HG03342 (cell line): ENCODE data around the gene C4orf50.

Experiments
- ATAC-seq: cut with Tn5 transposase; IDR thresholded peaks from one replicate; pipeline ENCODE4 v1.9.1; 2021; ENCODE audit warnings: mild to moderate bottlenecking, moderate library complexity; ENCODE audit not compliant: unreplicated experiment

C4orf50 gene

DNA sequence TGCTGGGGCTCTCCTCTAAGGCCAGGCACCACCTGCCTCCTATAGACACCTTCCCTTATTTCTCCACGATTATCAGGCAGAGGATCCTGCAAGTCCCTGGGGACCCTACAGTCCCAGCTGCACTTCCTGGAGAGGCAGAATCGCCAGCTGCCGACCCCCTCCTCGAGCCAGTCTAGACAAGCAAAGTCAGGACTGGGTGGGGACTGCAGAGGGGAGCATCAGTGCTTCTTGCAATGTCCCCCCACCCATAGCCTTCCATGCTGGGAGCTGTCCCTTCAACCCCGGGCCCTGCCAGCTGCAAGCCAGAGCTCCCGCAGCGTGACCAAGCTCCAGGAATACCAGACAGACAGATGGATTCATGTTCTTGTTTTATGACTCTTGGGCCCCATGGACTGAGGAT lies 124.0 kb downstream of the C4orf50 start:
- ATAC-seq: no peak

- no peak for ATAC-seq
Observed at GRCh38 chr4:5893591-5893990, 124.6 kb downstream of the C4orf50 start.

DNA sequence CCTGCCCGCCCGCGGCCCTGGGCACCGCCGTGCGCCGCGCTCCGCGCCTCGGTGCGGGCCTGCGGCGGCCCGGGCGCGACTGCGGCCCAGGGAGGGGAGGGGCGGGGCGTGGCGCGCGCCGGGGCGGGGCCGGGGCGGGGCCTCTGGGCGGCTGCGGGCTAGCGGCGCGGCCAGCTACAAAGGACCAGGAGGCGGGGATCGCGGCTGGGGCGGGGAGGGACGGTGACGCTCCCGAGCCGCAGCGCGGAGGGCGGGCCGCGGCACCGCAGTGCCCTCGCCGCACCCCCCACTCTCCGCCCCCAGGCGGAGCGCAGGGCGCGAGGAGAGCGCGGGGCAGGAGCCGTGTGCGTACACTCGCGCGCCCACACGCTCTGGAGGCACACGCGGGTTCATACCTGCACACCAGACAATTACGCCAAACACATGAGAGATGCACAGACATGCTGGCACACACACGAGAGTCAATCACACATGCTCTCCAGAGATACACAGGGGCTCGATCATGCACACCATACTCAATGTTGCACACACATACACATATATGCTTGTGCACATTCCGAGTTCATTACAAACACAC lies 125.1 kb downstream of the C4orf50 start, which contains the start of gene CRMP1:
Gene CRMP1, minus strand, starts transcription at position 83 of the 577 bp plus-strand sequence. CDS start 117 bp downstream, outside the sequence.
- no peak for ATAC-seq

DNA sequence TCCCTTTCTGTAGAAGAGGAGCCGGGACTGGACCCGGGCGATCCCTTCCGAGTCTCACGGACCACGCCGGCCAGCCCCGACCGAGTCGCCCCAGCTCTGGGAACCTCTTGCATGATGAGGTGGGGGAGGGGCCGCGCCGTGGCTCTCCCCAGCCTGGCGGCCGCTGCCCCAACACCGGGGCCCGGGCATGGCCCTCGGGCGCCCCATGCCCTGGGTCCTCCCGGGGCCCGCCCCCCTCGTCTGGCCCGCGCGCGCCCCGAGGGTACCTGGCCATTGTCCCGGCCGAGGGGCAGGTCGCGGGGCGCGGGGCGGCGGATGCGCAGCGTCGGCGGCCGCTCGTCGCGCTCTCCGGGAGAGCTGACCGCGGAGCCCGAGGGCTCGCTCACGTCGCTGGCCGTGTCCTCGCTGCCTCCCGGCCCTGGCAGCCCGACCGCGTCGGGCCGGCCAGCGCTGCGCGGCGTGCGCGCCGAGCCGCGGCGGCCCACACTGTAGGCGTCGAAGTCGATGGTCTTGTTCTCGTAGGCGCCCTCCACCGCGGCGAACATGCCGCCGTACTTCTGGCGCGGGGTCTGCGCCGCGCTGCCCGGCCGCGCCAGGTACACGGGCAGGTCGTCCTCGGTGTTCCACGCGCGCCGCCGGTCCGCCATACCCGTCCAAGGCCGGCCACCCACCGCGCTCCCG lies 125.8 kb downstream of the C4orf50 start:
- no peak for ATAC-seq

GRCh38 chr4:5891563-5892322 lies 126.5 kb downstream of the C4orf50 start:
- ATAC-seq: no peak

GRCh38 chr4:5890063-5890727 lies 128.0 kb downstream of the C4orf50 start:
- no peak for ATAC-seq

- ATAC-seq: no peak
Observed at GRCh38 chr4:5889002-5889696, 129.1 kb downstream of the C4orf50 start.

GRCh38 chr4:5888222-5889001 lies 129.8 kb downstream of the C4orf50 start:
- ATAC-seq: no peak

DNA sequence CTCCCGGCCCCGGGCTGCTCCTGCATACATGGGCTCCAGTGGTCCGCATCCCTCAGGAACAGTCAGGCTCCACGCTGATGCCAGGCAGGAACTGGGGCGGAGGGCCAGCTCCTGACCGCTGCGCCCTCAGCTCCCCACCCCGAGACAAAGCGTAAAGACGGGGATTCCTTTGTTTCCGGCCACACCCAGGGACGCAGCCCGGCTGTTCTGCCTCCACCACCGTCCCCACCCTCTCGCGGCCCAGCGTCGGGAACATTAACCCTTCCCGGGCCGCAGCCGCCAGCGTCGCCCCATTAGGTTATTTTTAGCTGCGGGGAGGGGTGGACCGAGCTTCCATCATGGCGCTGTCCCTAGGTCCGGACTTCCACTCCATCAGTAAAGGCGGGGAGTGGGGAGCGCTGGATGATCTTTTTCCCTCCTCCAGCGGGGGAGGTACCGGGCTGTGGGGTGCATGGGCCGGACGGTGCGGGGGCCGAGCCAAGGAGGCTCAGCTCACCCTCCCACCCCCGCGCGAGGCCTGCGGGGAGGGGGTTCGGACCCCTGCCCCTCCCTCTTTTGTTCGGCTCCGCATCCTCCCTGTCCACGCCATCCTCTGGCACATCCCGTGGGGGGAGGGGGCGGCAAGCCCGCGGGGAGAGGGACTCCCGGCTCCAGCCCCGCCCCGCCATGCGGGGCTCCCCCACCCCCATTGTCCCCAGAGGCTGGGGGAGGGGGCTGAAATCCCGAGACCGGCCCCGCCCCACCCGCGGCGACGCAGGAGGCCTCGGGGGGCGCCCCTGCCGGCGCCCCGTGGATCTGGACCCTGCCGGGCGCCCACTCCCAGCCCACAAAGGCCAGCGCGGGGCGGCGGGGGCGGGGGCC lies 130.6 kb downstream of the C4orf50 start:
- ATAC-seq: no peak

- ATAC-seq: no peak
Observed at GRCh38 chr4:5887011-5887360, 131.2 kb downstream of the C4orf50 start.

GRCh38 chr4:5885733-5886132 lies 132.5 kb downstream of the C4orf50 start:
- no peak for ATAC-seq

- ATAC-seq: no peak
Observed at GRCh38 chr4:5884796-5885195, 133.4 kb downstream of the C4orf50 start.

DNA sequence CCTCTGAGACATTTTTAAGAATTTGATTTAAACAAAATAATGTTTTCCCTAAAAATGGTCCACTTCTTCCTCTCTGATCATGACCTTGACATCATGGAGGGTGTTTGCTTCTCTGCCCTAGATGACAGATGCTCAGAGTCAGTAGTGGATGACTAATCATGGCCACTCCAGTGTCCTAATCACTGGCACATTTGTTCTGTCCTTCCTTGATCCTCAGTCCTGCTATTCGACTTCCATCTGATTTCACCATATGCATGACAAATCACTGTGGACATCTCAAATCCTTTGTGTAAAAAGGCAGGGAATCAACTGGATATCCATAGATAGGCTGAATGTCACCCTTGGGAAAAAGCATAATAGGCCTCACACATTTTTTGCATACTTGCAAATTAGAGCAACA lies 134.3 kb downstream of the C4orf50 start:
- no peak for ATAC-seq

DNA sequence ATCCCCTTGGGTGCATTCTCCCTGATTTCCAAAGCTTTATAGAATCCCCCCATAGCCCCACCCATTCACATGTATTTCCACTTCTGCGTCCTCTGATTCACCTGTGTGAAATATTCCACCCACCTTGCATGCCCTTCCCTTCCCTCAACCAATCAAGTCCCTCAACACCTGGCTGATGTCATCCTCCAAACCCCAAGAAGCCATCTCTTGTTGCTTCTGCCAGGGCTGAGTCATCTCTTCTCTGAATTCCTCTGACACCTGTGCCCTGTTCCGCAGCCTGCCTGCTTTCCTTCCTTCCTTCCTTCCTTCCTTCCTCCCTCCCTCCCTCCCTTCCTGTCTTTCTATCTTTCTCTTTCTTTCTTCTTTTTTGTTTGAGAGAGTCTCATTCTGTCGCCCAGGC lies 135.3 kb downstream of the C4orf50 start:
- no peak for ATAC-seq

DNA sequence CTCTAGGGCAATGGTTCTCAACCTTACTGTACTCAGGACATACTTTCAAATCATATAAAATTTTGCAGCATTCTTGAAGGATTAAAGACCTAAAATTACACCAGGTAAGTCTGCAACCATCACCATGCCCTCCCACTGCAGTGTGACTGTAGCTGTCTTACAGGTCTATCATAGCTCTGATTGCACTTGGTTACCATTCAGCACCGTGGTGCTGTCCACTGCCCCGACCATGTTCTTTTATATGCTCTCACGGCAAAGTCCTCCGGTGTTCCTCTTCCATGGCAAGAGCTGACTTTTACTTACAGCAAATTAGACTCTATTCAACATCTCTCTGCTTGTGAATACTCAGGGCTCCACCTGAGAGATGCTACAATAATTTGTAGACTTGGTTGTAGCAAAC lies 136.9 kb downstream of the C4orf50 start:
- ATAC-seq: no peak

DNA sequence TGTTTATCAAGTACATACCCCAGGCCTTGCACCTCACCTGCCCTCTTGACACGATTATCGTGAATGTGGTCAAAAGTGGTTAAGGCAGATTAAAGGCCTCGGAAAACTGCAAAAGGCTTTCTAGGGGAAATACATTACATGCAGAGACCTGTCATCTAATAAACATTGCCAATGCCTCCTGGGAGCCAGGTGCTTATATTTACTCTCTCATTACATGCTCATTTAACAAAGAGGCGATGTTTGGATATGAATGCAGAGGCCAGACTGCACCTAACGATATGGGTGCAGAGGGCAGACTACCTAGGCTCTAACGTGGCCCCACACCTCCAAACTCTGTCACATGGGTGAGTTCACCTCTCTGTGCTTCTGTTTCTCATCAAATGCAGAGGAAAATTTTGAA lies 139.9 kb downstream of the C4orf50 start:
- no peak for ATAC-seq

DNA sequence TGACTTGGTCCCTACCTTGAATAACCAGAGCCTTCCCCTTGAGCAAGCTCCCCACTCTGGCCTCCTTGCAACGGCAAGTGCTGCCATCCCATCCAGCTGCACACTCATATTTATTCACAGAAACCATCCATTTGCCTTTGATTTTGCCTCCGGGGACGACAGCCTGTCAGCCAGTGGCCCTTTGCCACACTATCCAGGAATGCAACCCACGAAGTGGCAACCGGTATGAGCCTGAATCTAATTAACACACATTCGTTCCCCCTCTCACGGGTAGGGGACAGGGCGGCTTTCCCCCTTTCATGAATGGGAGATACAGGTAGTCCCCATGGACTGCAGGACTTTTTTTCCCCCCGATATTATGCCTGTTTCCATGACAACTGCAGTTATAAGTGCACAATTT lies 140.8 kb downstream of the C4orf50 start:
- ATAC-seq: no peak

DNA sequence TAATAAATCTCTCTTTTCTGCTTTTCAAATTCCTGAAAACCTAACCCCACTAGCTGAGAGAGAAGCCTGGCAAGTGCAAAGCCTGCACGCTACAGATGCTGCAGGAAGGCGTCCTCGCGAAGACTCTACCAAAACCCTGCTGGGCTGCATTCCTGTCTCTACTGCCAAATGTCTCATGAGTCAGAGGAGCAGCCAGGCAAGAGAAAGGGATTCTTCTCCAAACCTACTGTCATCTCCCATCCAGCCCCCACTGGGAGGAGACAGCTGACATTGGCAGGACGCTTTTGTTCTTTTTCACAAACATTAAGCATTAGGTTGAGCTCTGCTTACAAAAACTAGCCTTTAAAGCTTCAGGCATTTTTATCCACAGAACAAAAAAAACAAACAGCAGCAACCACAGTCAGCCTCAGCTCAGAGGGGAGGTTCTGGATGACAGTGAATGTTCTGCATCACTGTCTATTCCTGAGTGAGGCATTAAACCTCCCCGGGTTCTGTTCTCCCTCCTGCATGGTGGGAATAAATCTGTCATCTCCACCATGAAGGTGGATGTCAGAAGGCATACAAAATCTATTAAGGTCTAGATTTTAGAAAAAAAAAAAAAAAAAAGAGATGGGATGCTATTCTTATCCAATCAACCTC lies 143.3 kb downstream of the C4orf50 start:
- no peak for ATAC-seq

DNA sequence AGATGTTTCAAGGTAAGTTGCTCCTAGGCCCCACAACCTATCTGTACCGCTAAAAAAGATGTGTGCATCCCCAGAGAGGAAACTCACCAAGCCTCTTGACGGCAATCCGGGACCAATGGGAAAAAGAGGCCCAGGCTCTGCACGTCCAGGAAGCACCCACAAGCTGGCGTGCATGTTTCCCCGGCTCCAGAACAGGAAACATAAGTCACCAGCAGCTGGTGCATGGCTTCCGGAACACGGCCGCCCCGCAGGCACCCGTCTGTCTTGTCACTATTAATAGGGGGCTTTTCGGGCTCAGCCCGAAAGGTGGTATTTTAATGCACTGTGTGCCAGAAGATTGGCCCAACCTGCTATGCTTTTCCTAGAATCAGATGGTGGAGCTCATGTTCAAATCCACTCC lies 147.5 kb downstream of the C4orf50 start:
- ATAC-seq: no peak
